ACHN (cell line): Measurements from ENCODE around the gene ADAMTSL4.
A peak's percentile ranks its signal among the peaks of the same experiment; 100 is the strongest.

Experiments
- DNase-seq: peaks from one replicate; pipeline ENCODE4 v3.0.0-alpha.2; 2015
- in situ Hi-C: cut with HindIII; loops from 2 replicates; pipeline ENCODE4 v1.10.0; 2017; ENCODE audit warnings: low sequenced_read_pairs, low pct_ligation_motif_present, low pct_unique_long_range_greater_than_20kb

ADAMTSL4 gene

DNA sequence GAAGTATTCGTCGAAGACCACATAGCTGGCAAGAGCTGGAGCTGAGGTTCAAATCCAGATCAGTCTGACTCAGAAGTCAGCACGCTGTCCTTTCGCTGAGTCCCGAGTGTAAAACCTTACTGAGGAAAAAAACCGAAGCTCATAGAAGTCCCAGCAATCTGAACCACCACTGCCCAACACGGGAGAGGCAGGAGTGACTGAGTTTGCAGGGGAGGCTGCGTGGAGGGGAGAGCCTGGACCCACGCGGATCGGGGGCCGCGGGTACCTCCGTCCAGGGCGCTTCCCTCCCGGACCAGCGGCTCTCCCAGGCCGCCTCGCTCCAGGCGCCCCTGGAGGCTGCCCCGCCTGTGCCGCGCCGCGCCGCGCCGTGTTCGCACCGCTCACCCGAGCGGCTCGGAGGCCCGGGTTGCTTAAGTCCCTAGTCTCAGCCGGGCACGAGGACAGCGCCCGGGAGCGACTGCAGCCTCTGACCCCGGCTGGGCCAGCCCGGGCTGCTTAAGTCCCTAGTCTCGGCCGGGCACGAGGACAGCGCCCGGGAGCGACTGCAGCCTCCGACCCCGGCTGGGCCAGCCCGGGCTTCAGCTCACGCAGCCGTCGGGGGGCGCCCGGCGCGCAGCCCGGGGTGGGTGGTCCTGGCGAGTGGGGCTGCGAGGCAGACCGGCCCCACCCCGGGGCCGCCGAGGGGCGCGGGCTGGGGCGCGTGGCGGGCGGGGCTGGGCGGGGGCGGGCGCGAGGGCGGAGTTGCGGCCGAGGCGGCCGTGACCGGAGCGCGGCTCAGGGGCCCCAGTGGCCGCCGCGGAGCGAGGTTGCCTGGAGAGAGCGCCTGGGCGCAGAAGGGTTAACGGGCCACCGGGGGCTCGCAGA is at the start of gene ADAMTSL4:
TSS of gene ADAMTSL4 (plus strand) at position 777 of the 864 bp plus-strand sequence. CDS start 2,881 bp downstream, outside the sequence.
- in situ Hi-C loops: no loop called here
- peak; percentile 83 for DNase-seq

DNA sequence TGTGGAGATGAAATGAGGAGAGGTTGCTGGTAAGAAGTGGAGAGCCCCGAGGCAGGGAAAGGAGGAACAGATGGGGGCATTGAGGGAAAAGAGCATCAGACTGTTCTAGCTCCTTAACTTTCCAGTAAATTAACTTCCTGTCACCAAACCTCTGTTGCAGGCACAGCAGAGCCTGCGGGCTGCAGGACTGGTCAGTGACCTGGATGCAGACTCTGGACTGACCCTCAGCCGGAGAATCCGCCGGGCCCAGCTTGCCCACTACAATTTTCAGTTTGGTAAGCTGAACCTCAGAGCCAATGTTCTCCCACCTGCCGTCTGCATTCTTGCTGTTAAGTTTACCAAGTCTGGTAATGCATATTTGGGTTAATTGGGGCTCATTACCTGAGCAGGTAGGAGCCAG is 43.8 kb upstream of the ADAMTSL4 start:
- in situ Hi-C loops: no loop called here
- no peak for DNase-seq

DNA sequence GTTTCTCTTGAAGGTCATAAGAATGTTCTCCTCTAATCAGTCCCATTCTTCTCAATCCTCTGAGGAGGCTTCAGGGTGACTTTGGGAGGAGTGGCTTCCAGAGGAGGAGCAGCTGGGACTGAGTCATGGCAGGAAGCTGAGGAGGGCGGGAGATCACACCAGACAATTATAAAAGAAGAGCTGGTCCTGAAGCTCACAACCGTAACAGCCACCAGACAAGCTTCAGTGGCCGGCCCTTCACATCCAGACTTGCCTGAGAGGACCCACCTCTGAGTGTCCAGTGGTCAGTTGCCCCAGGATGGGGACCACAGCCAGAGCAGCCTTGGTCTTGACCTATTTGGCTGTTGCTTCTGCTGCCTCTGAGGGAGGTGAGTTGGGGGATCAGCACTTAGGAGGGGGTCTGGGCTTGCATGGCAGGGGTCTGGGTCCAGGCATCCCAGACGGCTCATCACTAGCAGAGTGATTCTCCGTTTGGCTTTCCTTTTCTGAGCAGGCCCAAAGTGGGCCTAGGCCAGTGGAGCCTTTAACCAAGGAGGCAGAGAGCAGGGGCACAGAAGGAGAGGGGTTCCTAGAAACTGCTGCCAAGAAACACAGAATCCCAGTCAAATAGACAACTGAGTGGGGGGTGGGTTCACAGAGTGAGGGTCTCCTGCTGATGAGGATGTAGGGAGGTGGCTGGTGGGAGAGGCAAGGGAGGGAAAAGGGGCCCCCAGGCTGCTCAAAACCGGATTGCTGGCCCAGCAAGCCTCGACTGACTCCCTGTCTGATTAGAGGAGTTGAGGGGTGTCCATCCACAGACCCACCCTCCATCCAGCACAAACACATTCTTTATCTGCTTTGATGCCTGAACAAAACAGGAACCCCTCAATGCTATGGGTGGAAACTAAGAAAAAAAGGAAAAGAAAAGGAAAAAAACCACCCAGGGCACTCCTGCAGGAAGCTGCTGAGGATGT is 41.0 kb upstream of the ADAMTSL4 start, which contains the start of gene ECM1:
TSS of gene ECM1 (plus strand) at position 198 of the 953 bp plus-strand sequence. CDS start at position 299, 101 bp downstream.
- in situ Hi-C loops: no loop called here
- DNase-seq: peak; percentile 74

DNA sequence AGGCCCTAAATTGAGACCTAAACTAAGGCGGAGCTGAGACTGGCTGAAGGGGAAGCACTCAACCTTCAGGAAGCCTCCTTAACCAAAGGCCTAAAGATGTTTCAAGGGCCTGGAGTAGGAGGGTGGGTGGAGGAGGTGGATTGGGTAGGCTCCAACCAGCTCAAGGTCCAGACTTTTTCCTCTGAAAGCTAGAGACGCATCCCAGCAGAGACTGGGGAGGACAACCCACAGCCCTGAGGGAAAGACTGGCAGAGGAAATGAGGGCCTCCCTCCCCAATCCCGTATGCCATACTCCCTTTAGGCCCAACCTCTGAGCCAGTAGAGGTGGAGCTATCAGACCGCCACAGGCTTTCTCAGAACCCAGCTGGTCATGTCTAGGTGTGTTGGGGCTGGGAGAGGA is 40.2 kb upstream of the ADAMTSL4 start:
- DNase-seq: no peak
- in situ Hi-C loops: no loop called here

DNA sequence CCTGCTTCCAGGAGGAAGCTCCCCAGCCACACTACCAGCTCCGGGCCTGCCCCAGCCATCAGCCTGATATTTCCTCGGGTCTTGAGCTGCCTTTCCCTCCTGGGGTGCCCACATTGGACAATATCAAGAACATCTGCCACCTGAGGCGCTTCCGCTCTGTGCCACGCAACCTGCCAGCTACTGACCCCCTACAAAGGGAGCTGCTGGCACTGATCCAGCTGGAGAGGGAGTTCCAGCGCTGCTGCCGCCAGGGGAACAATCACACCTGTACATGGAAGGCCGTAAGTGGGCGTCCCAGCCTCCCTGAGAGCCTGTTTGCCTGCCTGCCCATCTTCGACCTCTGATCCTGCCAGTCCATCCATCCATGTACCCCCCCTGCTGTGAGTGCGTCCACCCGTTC is 37.7 kb upstream of the ADAMTSL4 start:
- in situ Hi-C loops: no loop called here

DNA sequence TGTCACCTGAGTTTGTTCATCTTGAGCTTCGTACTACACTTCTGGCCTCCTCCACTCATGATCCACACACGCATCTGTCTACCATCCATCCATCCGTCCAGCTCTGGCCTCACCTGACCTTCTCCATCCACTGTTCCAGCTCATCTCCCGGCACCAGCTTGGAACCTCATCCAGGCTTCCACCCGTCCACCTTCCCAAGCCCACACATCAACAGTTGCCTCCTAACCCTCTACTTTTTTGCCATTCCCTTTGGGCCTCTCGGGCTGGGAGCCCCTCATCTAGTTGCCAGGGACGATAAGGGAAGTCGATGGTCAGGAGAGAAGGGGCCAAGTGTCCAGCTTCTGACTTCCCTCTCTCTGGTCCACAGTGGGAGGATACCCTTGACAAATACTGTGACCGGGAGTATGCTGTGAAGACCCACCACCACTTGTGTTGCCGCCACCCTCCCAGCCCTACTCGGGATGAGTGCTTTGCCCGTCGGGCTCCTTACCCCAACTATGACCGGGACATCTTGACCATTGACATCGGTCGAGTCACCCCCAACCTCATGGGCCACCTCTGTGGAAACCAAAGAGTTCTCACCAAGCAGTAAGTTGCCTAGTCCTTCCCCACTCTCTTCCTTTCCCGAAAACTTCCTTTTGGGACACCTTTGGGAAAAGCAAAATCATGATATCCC is 37.1 kb upstream of the ADAMTSL4 start:
- in situ Hi-C loops: no loop called here
- DNase-seq: no peak

More for the DNA sequence above, 37.7 kb upstream of the ADAMTSL4 start:
- DNase-seq: no peak

DNA sequence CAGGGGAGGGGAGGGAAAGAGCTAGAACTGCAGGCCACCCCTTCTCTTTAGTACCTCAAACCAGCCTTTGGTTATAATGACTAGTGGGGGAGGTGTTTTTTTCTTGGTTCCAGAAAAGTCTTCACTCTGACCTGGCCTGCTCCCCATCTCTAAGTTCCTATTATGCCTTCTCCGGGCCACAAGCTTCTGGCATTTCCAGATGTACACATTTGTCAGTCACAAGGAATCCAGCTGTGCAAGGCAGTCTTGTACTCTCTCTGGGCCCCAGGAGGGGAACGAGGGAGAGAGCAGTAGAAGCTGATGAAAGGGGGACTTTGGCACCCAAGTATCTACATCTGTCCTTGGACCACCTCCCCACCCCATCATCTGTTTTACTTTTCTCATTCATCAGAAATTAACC is 36.4 kb upstream of the ADAMTSL4 start:
- in situ Hi-C loops: no loop called here

DNA sequence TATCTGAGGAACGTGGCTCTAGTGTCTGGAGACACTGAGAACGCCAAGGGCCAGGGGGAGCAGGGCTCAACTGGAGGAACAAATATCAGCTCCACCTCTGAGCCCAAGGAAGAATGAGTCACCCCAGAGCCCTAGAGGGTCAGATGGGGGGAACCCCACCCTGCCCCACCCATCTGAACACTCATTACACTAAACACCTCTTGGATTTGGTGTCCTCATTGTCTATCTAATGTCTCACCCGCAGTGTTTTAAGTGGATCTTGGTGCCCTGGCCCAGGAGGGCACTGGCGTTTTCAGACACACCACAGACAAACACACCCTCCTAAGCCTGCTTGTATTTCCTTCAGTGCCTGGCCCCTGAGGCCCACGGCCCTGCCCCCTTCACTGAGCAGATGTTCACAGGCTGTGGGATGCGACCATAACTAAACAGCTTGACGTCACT is 35.8 kb upstream of the ADAMTSL4 start:
- in situ Hi-C loops: no loop called here
- no peak for DNase-seq

More for the DNA sequence above, 36.4 kb upstream of the ADAMTSL4 start:
- no peak for DNase-seq

DNA sequence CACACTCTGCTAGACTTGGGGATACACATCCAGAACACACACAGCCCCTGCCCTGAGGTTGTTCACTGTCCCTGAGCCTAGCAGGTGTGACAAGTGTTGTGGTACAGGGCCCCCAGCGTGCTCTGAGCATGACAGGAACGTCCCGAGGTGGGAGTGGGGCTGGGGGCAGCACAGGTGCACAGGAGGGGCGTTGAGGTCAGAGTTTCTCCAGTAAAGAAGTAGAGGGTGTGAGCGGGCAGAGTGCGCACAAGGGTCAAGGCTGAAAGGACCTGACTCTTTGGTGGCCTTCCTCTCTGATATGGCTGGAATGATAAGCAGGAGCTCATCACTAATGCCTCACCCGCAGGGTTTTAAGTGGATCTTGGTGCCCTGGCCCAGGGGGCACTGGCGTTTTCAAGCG is 34.9 kb upstream of the ADAMTSL4 start:
- in situ Hi-C loops: no loop called here

DNA sequence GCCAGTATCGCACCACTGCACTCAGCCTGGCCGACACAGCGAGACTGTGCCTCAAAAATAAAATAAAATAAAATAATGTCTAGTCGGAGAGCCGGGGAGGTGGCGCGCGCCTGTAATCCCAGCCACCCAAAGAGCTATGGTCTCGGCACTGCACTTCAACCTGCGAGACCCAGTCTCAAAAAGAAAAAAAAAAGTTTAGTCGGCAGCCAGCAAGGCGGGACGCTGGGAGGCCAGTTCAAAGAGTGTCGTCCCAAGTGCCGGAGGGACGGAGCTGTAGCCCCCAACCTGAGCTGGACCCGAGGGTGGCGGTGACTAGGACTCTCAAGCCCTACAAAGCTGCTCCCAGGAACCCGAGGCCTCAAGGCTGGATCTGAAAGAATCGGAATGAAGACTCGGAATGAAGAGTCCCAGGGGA is 34.3 kb upstream of the ADAMTSL4 start:
- in situ Hi-C loops: no loop called here
- DNase-seq: no peak

More for the DNA sequence above, 34.9 kb upstream of the ADAMTSL4 start:
- no peak for DNase-seq

DNA sequence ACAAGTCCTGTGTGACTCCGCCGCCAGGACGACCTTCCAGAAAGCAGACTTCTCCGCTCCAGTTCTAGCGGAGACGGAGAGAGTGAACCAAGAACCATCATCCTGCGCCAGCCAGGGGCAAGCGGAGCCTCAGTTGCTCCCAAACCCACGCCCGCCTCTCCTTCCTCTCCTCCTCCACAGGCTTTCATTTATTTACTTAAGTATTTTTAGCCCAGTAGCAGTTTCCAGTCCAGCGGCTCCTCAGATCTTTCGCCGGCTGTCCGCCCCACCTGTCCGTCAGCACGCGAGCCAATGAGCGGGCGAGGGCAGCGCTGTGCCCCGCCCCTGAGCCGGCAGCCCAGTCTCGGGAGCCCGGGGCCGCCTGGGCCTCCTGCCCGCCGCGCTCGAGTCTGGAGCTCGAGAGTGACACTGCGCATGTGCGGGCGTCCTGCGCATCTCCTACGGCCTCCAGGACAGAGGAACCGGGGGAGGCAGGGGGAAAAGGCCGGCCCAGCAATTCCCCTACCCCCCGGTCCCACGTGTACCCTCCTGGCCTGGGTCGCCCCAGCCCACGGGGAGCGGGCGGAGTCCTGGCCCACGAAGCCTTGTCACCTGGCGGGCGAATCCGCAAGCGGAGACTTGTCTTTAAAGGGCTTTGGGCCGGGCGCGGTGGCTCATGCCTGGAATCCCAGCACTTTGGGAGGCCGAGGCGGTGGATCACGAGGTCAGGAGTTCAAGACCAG is 33.7 kb upstream of the ADAMTSL4 start, which contains the start of gene FALEC:
TSS of gene FALEC (plus strand) at position 425 of the 722 bp plus-strand sequence.
- in situ Hi-C loops: no loop called here
- peak; percentile 98 for DNase-seq

DNA sequence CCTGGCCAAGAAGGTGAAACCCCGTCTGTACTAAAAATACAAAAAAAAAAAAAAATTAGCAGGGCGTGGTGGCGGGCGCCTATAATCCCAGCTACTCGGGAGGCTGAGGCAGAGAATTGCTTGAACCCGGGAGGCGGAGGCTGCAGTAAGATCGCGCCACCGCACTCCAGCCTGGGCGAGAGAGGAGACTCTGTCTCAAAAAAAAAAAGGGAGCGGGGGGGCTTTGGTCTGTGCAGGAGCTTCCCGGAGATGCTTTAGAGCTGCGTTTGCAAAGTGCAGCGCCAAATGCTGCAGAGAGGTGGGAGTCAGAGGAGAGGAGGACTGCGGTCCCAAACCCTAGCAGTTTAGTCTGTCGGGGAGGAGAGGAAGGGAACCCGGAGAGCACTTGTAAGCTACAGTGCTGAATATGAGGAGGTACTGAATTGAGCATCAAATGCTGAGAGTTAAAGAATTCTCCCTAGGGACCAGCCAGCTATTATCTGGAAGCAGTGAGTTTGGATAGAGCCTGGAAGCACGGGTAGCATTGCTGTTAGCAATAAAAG is 33.1 kb upstream of the ADAMTSL4 start:
- in situ Hi-C loops: no loop called here

DNA sequence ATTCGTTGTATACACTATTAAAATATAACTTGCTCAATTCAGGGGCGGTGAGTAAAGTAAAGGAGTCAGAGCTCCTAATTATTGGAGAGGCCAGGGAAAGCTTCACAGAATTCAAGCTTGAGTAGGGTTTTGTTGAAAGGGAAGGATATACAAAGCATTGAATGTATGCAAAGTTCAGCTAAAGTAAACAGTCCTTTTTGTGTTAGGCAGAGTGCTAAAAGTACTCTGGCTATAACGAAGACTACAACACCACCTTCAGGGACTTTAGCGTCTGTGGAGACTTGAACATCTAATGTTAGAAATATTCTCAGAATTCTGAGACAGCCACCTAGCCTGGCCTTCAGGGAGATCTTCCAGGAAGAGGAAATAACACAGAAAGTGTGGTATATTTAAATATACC is 32.6 kb upstream of the ADAMTSL4 start:
- in situ Hi-C loops: no loop called here
- DNase-seq: peak; percentile 46

More for the DNA sequence above, 33.1 kb upstream of the ADAMTSL4 start:
- peak; percentile 39 for DNase-seq

DNA sequence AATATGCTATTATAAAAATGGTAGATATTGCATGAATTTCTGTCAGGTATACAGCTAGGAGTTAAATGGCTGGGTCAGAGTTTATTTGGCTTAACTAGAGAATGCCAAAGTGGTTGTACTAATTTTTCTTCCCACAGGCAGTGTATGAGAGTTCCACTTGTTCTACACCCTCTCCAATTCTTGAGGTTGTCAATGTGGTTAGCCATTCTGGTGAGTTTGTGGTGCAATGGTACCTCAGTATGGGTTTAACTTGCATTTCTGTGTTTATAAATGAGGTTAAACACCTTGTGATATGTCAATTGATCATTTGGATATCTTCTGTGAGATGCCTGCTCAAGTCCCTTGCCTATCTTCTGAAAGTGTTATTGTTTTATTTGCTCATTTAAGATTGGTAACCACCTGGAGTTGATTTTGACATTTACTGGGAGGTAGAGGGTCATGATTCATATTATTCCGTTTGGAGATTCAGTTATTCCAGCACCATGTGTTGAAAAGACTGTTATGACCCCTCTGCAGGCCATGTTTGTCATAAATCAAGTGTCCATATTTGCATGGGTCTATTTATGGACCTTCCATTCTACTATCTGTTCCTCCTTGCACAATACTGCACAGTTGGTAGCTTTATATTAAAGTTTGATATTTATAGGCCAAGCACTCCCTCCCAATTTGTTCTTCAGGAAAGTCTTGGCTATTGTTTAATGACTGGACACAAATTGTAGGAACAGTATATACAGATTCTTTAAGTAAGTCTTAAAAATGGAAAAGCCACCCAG is 27.8 kb upstream of the ADAMTSL4 start:
- in situ Hi-C loops: no loop called here
- no peak for DNase-seq

DNA sequence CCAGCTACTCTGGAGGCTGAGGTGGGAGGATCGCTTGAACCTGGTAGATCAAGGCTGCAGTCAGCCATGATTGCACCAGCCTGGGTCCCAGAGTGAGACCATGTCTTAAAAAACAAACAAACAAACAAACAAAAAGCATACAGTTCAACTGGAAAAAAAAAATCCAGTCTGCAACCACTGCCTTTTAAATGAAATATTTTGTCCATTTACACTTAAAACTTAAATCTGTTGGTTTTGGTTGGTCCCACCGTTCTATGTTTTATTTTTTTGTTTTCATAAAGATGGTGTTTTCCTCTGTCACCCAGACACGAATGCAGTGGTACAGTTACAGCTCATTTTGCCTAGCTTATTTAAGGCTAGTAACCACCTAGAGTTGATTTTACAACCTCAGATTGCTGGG is 23.9 kb upstream of the ADAMTSL4 start:
- in situ Hi-C loops: no loop called here
- no peak for DNase-seq

DNA sequence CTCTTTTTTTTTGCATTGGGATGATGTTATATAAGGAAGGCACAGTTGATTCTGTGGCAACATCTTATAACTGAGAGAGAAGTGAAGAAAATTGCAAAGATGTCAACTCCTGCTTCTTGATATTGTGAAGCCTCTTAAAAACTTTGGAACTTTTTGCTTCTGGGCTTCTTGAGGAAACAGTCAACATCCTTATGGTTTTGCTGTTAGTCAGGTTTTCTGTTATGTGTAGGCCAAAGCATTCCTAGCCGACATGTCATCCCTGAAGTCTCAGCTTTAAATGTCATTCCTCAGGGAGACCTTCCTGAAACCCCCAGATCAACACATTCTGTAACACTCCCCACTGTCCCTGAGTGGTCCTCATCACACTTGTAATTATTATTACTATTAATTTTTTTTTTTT is 21.0 kb upstream of the ADAMTSL4 start:
- DNase-seq: no peak

DNA sequence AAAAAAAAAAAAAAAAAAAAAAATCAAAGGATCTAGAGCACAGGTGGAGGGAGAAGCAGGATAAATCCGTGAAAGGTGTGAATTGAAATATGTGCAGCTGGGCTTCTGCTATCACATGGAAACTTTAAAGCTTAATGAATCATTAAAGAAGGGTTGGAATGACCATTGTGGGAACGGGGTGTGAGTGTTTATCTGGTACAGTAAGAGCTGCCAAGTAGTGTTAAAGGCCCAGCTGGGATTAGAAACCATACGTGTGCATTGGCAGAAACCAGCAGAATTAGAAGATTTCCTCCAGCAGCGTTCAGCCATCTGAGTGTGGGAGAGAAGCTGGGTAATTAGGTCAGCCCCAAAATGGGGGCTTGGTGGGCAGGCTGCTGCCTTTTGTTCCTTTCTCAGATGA is 20.2 kb upstream of the ADAMTSL4 start:
- in situ Hi-C loops: no loop called here
- no peak for DNase-seq

More for the DNA sequence above, 21.0 kb upstream of the ADAMTSL4 start:
- in situ Hi-C loops: no loop called here
